SK-N-SH (cell line): ENCODE data around the gene HECTD4.

ENCODE experiments used
- FOXM1 ChIP-seq: IDR thresholded peaks from 2 replicates; pipeline ENCODE4 v1.4.0; 2012; ENCODE audit warnings: low read depth, mild to moderate bottlenecking
- TF ChIP-seq, protein P1 (sequence below): fragments of 200-600 bp; sonication (generic); IDR thresholded peaks from 2 replicates; pipeline ENCODE4 v1.6.1; 2017; ENCODE audit warnings: antibody characterized with exemption, mild to moderate bottlenecking, moderate library complexity

GRCh38 chr12:112305951-112306350 lies 76.3 kb downstream of the HECTD4 start:
- TF ChIP-seq, protein P1, sequence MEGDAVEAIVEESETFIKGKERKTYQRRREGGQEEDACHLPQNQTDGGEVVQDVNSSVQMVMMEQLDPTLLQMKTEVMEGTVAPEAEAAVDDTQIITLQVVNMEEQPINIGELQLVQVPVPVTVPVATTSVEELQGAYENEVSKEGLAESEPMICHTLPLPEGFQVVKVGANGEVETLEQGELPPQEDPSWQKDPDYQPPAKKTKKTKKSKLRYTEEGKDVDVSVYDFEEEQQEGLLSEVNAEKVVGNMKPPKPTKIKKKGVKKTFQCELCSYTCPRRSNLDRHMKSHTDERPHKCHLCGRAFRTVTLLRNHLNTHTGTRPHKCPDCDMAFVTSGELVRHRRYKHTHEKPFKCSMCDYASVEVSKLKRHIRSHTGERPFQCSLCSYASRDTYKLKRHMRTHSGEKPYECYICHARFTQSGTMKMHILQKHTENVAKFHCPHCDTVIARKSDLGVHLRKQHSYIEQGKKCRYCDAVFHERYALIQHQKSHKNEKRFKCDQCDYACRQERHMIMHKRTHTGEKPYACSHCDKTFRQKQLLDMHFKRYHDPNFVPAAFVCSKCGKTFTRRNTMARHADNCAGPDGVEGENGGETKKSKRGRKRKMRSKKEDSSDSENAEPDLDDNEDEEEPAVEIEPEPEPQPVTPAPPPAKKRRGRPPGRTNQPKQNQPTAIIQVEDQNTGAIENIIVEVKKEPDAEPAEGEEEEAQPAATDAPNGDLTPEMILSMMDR: no peak
- no peak for TF ChIP-seq FOXM1
